Transverse colon (tissue), 3 donors: ENCODE data around the gene AKR1B15.

ENCODE experiments used
- CTCF ChIP-seq, 5 experiments: fragments of 200-600 bp in 3 of 5; fragments of 450-650 bp in 2 of 5; sonication (generic) in 3 of 5; IDR thresholded peaks; 1 replicate in 2 of 5; 2 replicates in 3 of 5; pipeline ENCODE4 v1.5.1; 2016 to 2017; ENCODE audit warnings: antibody characterized with exemption in 5 of 5, inconsistent platforms in 3 of 5, mild to moderate bottlenecking in 2 of 5, moderate library complexity in 1 of 5
- POLR2A ChIP-seq: fragments of 450-650 bp; IDR thresholded peaks from one replicate; pipeline ENCODE4 v1.6.1; 2016; ENCODE audit warnings: antibody characterized with exemption, mild to moderate bottlenecking, moderate library complexity

GRCh38 chr7:134528749-134529148 lies 20.2 kb upstream of the AKR1B15 start:
- no peak for TF ChIP-seq CTCF (IDR thresholded peaks at IDR 0.05)
- TF ChIP-seq POLR2A: no peak
